Measurements from ENCODE around the gene SLC7A14. TPM values are rescaled to one million over a fixed set of nuclear protein-coding genes. Genes with fewer than 3 reads are reported as not detected.

The SLC7A14 gene
- total RNA-seq, 1 donor from 2014 or later: 13.5 TPM

- TF ChIP-seq, protein P1, sequence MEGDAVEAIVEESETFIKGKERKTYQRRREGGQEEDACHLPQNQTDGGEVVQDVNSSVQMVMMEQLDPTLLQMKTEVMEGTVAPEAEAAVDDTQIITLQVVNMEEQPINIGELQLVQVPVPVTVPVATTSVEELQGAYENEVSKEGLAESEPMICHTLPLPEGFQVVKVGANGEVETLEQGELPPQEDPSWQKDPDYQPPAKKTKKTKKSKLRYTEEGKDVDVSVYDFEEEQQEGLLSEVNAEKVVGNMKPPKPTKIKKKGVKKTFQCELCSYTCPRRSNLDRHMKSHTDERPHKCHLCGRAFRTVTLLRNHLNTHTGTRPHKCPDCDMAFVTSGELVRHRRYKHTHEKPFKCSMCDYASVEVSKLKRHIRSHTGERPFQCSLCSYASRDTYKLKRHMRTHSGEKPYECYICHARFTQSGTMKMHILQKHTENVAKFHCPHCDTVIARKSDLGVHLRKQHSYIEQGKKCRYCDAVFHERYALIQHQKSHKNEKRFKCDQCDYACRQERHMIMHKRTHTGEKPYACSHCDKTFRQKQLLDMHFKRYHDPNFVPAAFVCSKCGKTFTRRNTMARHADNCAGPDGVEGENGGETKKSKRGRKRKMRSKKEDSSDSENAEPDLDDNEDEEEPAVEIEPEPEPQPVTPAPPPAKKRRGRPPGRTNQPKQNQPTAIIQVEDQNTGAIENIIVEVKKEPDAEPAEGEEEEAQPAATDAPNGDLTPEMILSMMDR (conservative IDR thresholded peaks at IDR 0.05): no peak
- Mint-ChIP-seq H3K4me1 (ENCODE audit: unreplicated experiment) (no peaks in the 10 kb centered on the region), H3K9me3 (peaks cover 5% of the 10 kb centered on the region), H3K36me3 (no peaks in the 10 kb centered on the region), H3K27ac (no peak overlapping the region), H3K27me3 (no peaks in the 10 kb centered on the region), H3K4me3 (no peak overlapping the region)
- DNase-seq (ENCODE audit: extremely low spot score, unreplicated experiment): no peak
Observed at GRCh38 chr3:170603770-170604510, 18.1 kb upstream of the SLC7A14 start.

- no peaks in the 10 kb centered on the region for H3K36me3 Mint-ChIP-seq
- H3K27ac Mint-ChIP-seq: no peak overlapping the region
Observed at GRCh38 chr3:170602556-170602955, 16.7 kb upstream of the SLC7A14 start.

DNA sequence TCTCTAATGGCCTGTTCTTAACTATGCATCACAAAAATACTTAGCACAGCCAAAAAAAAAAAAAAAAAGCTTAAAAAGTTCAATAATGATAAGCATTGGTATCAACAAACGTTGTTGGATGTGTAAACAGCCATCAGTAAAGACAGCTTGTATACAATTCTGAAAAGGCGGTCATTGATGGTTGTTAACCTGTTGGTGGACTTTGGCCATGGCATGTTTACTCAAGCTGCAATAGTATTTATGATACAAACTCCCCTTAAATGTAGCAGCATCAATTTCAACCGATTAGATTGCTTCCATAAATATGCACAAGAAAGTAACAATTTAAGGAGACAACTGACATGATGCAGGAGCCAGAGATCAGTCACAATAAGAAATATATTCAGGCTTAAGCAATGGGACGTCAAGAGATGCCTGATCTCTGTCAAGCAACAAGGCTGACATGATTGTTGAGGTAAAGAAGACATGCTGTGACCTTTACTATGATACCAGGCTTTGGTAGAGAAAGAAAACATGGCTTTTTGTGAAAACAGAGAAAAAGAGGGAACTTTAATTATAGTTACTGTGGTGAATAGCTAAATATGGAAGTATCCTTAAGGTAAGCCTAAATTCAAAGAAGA lies 14.2 kb upstream of the SLC7A14 start:
- H3K4me1 Mint-ChIP-seq (ENCODE audit: unreplicated experiment): peaks cover 8% of the 10 kb centered on the region
- no peak for DNase-seq (ENCODE audit: extremely low spot score, unreplicated experiment)
- H3K27me3 Mint-ChIP-seq: no peaks in the 10 kb centered on the region
- peaks cover 5% of the 10 kb centered on the region for H3K9me3 Mint-ChIP-seq
- H3K4me3 Mint-ChIP-seq: no peak overlapping the region
- TF ChIP-seq, protein P1 (conservative IDR thresholded peaks at IDR 0.05): no peak
- no peaks in the 10 kb centered on the region for H3K36me3 Mint-ChIP-seq
- no peak overlapping the region for H3K27ac Mint-ChIP-seq

More at GRCh38 chr3:170602556-170602955, 16.7 kb upstream of the SLC7A14 start:
- no peaks in the 10 kb centered on the region for H3K27me3 Mint-ChIP-seq
- peaks cover 8% of the 10 kb centered on the region for H3K4me1 Mint-ChIP-seq (ENCODE audit: unreplicated experiment)
- peaks cover 5% of the 10 kb centered on the region for H3K9me3 Mint-ChIP-seq
- H3K4me3 Mint-ChIP-seq: no peak overlapping the region
- TF ChIP-seq, protein P1 (conservative IDR thresholded peaks at IDR 0.05): no peak
- no peak for DNase-seq (ENCODE audit: extremely low spot score, unreplicated experiment)

GRCh38 chr3:170599091-170599490 lies 13.2 kb upstream of the SLC7A14 start:
- H3K4me1 Mint-ChIP-seq (ENCODE audit: unreplicated experiment): peaks cover 8% of the 10 kb centered on the region

GRCh38 chr3:170598091-170598502 lies 12.2 kb upstream of the SLC7A14 start:
- peaks cover 5% of the 10 kb centered on the region for H3K9me3 Mint-ChIP-seq
- no peaks in the 10 kb centered on the region for H3K36me3 Mint-ChIP-seq
- no peak for DNase-seq (ENCODE audit: extremely low spot score, unreplicated experiment)
- no peak overlapping the region for H3K27ac Mint-ChIP-seq
- TF ChIP-seq, protein P1 (conservative IDR thresholded peaks at IDR 0.05): no peak
- H3K4me3 Mint-ChIP-seq: peak overlapping the region; percentile 19
- peaks cover 3% of the 10 kb centered on the region for H3K27me3 Mint-ChIP-seq
- peaks cover 8% of the 10 kb centered on the region for H3K4me1 Mint-ChIP-seq (ENCODE audit: unreplicated experiment)

More at GRCh38 chr3:170599091-170599490, 13.2 kb upstream of the SLC7A14 start:
- Mint-ChIP-seq H3K4me3 (no peak overlapping the region), H3K27ac (no peak overlapping the region), H3K27me3 (no peaks in the 10 kb centered on the region), H3K9me3 (peaks cover 5% of the 10 kb centered on the region), H3K36me3 (no peaks in the 10 kb centered on the region)
- TF ChIP-seq, protein P1 (conservative IDR thresholded peaks at IDR 0.05): no peak
- no peak for DNase-seq (ENCODE audit: extremely low spot score, unreplicated experiment)

Data from type B pancreatic cell (in vitro differentiated cells).